HCT116 (cell line): ENCODE data around the gene SNAP47. TPM values are rescaled to one million over a fixed set of nuclear protein-coding genes. Genes with fewer than 3 reads are reported as not detected.

Source experiments
- ATAC-seq: fragments of 200-7000 bp; cut with Tn5 transposase; 2 replicates; pipeline ENCODE4 v1.9.1; 2020; ENCODE audit warnings: mild to moderate bottlenecking, moderate library complexity
- BruUV-seq: library from RNA; stranded (reverse); fragments of 400-500 nt; replicated peaks from 2 replicates; lab custom pipeline; 2021; lab: Mats Ljungman, UMichigan
- CTCF ChIA-PET: fragments of 300-600 bp; sonication (Branson Sonifier 250); formaldehyde crosslinking; loops from one replicate; lab custom pipeline; 2021; ENCODE audit warnings: antibody characterized with exemption; lab: Charles Lee
- POLR2A ChIA-PET: fragments of 300-600, 350-600 bp; sonication (Branson Sonifier 250); formaldehyde crosslinking; loops from one replicate; lab custom pipeline; 2021; ENCODE audit warnings: antibody characterized with exemption; lab: Charles Lee
- RAD21 ChIA-PET, 2 experiments: fragments of 300-600 bp; sonication (Branson Sonifier 250); formaldehyde crosslinking; loops; one replicate each; lab custom pipeline; 2023; ENCODE audit warnings: low total read pairs in 2 of 2; ENCODE audit not compliant: uncharacterized antibody in 2 of 2, unreplicated experiment in 2 of 2, low non-redundant PET in 1 of 2; lab: Charles Lee
- DNase-seq: peaks from one replicate; pipeline ENCODE4 v3.0.0-alpha.2; 2010; ENCODE audit warnings: low read depth, low spot score
- H2AFZ ChIP-seq: fragments of 200-600 bp; shearing (Covaris generic), sonication (generic); 2 replicates; pipeline ENCODE4 v1.6.1; 2017; ENCODE audit warnings: low read depth, mixed run types, mixed read lengths, antibody characterized with exemption, low read length; ENCODE audit not compliant: poor library complexity, severe bottlenecking
- H3K27ac ChIP-seq: 2 replicates; pipeline ENCODE4 v1.5.1; 2012; ENCODE audit warnings: low read depth, low read length
- H3K27me3 ChIP-seq: fragments of 200-600 bp; sonication (generic); 2 replicates; pipeline ENCODE4 v1.6.1; 2016; ENCODE audit warnings: mixed run types, low read length, mixed read lengths; ENCODE audit not compliant: insufficient read depth
- H3K36me3 ChIP-seq, 2 experiments: fragments of 200-500 bp in 1 of 2; fragments of 200-600 bp in 1 of 2; sonication (Bioruptor generic) in 1 of 2; sonication (generic) in 1 of 2; 2 replicates each; pipeline versions ENCODE4 v1.5.1 to v1.6.1; 2014 to 2016; ENCODE audit warnings: low read length in 2 of 2, inconsistent platforms in 1 of 2, mixed read lengths in 1 of 2, mixed run types in 1 of 2; ENCODE audit not compliant: insufficient read depth in 2 of 2, control insufficient read depth in 1 of 2
- H3K4me1 ChIP-seq, 2 experiments: fragments of 200-600 bp in 1 of 2; sonication (generic) in 1 of 2; 2 replicates each; pipeline versions ENCODE4 v1.5.1 to v1.6.1; 2012 to 2017; ENCODE audit warnings: low read length in 2 of 2, inconsistent platforms in 1 of 2, mild to moderate bottlenecking in 1 of 2, mixed read lengths in 1 of 2, mixed run types in 1 of 2, moderate library complexity in 1 of 2; ENCODE audit not compliant: insufficient read depth in 2 of 2, control insufficient read depth in 1 of 2
- H3K4me2 ChIP-seq: fragments of 200-600 bp; sonication (generic); 2 replicates; pipeline ENCODE4 v1.6.1; 2017; ENCODE audit warnings: mixed run types, low read length, mixed read lengths
- H3K4me3 ChIP-seq, 2 experiments: fragments of 200-600 bp in 1 of 2; sonication (generic) in 1 of 2; replicated peaks in 1 of 2; 2 replicates each; pipeline ENCODE4 v1.5.1; 2011 to 2016; ENCODE audit warnings: low read length in 2 of 2, control low read depth in 1 of 2, low read depth in 1 of 2, mild to moderate bottlenecking in 1 of 2, mixed read lengths in 1 of 2, mixed run types in 1 of 2
- H3K79me2 ChIP-seq: fragments of 200-600 bp; sonication (generic); 2 replicates; pipeline ENCODE4 v1.6.1; 2017; ENCODE audit warnings: mild to moderate bottlenecking, mixed run types, low read length, moderate library complexity, mixed read lengths; ENCODE audit not compliant: insufficient read depth
- H3K9ac ChIP-seq: fragments of 200-600 bp; sonication (generic); 2 replicates; pipeline ENCODE4 v1.6.1; 2016; ENCODE audit warnings: low read length, mixed read lengths
- H3K9me2 ChIP-seq: fragments of 200-600 bp; sonication (generic), shearing (Covaris generic); 2 replicates; pipeline ENCODE4 v1.6.1; 2017; ENCODE audit warnings: mixed run types, mild to moderate bottlenecking, moderate library complexity; ENCODE audit not compliant: insufficient read depth
- H3K9me3 ChIP-seq, 2 experiments: fragments of 200-500 bp in 1 of 2; fragments of 200-600 bp in 1 of 2; sonication (Bioruptor generic) in 1 of 2; sonication (generic) in 1 of 2; 2 replicates each; pipeline ENCODE4 v1.6.1; 2014 to 2017; ENCODE audit warnings: low read length in 2 of 2, mixed read lengths in 2 of 2, inconsistent platforms in 1 of 2, low read depth in 1 of 2, mild to moderate bottlenecking in 1 of 2, mixed run types in 1 of 2, moderate library complexity in 1 of 2; ENCODE audit not compliant: control insufficient read depth in 1 of 2, insufficient read depth in 1 of 2
- H4K20me1 ChIP-seq: fragments of 200-600 bp; sonication (generic), shearing (Covaris generic); 2 replicates; pipeline ENCODE4 v1.6.1; 2017; ENCODE audit warnings: mixed run types, mild to moderate bottlenecking, moderate library complexity; ENCODE audit not compliant: insufficient read depth
- CEBPB ChIP-seq: IDR thresholded peaks from 2 replicates; pipeline ENCODE4 v1.6.1; 2012; ENCODE audit warnings: low read depth
- EZH2phosphoT487 ChIP-seq: fragments of 200-600 bp; IDR thresholded peaks from 2 replicates; pipeline ENCODE4 v1.6.1; 2018; ENCODE audit warnings: antibody characterized with exemption, borderline replicate concordance
- POLR2A ChIP-seq: IDR thresholded peaks from 2 replicates; pipeline ENCODE4 v1.7.0; 2011; ENCODE audit warnings: borderline replicate concordance; ENCODE audit not compliant: insufficient read depth, insufficient read length; ENCODE audit errors: extremely low read depth
- POLR2AphosphoS5 ChIP-seq: IDR thresholded peaks from 2 replicates; pipeline ENCODE4 v1.6.1; 2011; ENCODE audit warnings: mild to moderate bottlenecking, low read depth, low read length, moderate library complexity
- SIN3A ChIP-seq: IDR thresholded peaks from 2 replicates; pipeline ENCODE4 v1.6.1; 2012; ENCODE audit warnings: low read depth
- SP1 ChIP-seq: IDR thresholded peaks from 2 replicates; pipeline ENCODE4 v1.6.1; 2012; ENCODE audit warnings: low read depth
- intact Hi-C: fragments of 100-400 bp; cut with micrococcal nuclease; formaldehyde crosslinking; loops from 2 replicates; pipeline ENCODE4 v1.10.0; 2022
- total RNA-seq: library from RNA; stranded (reverse); gene quantifications from one replicate; pipeline ENCODE4 v1.2.1, GENCODE V29; 2021; ENCODE audit not compliant: unreplicated experiment
- TF ChIP-seq, protein P1 (sequence below): IDR thresholded peaks from 2 replicates; pipeline ENCODE4 v1.6.1; 2011; ENCODE audit warnings: mild to moderate bottlenecking, low read length, moderate library complexity; ENCODE audit not compliant: insufficient replicate concordance; ENCODE audit errors: extremely low read depth

Gene SNAP47
- total RNA-seq, 1 experiment from 2014 or later: 37.9 TPM

DNA sequence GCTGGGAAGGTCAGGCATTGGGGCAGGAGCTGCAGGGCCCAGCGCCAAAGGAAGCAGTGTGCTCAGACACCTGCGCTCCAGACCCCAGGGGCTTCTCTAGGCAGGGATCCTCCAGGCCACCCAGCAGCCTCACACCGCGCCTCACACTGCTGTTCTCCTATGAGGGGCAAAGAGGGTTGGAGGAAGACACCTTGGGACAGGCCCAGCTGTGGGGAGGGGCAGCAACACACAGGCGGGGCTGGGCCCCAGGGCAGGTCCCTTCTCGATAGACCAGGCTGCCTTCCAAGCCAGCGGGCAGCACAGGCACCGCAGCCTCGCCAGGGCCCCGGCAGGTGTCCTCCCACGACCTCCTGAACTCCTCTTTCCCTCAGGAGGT is 59.6 kb downstream of the SNAP47 start:
- H3K4me1 ChIP-seq: peaks cover 10 to 13% of the 10 kb centered on the region in 2 experiments
- H3K79me2 ChIP-seq: no peaks in the 10 kb centered on the region
- H3K9ac ChIP-seq: no peak overlapping the region
- intact Hi-C loops: no loop called here
- no peaks in the 10 kb centered on the region for H3K36me3 ChIP-seq
- no peak for DNase-seq
- H3K27ac ChIP-seq: no peak overlapping the region; the same call in 1 of the 2 replicates
- TF ChIP-seq POLR2AphosphoS5: 0 out of 2 replicates have a peak, but pooled peaks have one; percentile 0
- no peak for TF ChIP-seq SP1
- TF ChIP-seq, all 23 proteins: peak for 1
- no TSS peak for BruUV-seq
- Histone ChIP-seq H3K4me2 (peak overlapping the region; percentile 61), H3K9me3 (no peaks in the 10 kb centered on the region), H3K9me2 (no peaks in the 10 kb centered on the region), H3K27me3 (no peaks in the 10 kb centered on the region), H3K4me3 (no peak overlapping the region), H2AFZ (no peak overlapping the region), H4K20me1 (no peaks in the 10 kb centered on the region)
- POLR2A ChIA-PET: no interaction called here
- CTCF ChIA-PET: interaction anchor here (1.2 to 1.3 kb wide), 2 partner anchors 11 to 151 kb away, joined by 3 to 7 read pairs; no protein-coding TSS in a partner anchor
- RAD21 ChIA-PET: no interaction called here
- ATAC-seq: peak; percentile 19

DNA sequence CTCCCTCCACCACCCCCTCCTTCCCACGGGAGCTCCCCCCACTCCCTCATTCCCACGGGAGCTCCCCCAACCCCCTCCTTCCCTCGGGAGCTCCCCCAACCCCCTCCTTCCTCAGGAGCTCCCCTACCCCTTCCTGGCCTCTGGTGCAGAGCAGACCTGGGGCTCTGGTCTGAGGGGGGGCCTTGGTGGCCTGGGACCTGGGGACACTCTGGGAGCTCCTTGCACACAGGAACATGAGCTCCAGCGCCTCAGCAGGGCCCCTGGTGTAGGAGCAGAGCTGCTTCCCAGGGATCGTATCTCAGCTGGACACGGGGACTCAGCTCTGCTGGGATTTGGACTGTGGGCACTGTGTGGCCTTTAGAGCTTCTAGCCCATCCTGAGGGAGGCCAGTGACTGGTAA is 60.5 kb downstream of the SNAP47 start:
- no peak overlapping the region for H3K27ac ChIP-seq
- no peak overlapping the region for H2AFZ ChIP-seq
- BruUV-seq: no TSS peak
- H3K4me2 ChIP-seq: no peak overlapping the region
- no peak overlapping the region for H3K4me3 ChIP-seq
- H4K20me1 ChIP-seq: no peaks in the 10 kb centered on the region
- H3K9me3 ChIP-seq: no peaks in the 10 kb centered on the region
- intact Hi-C loops: no loop called here
- ChIA-PET POLR2A (no interaction called here), RAD21 (no interaction called here), CTCF (interaction anchor here (1.3 kb wide), 1 partner anchor 150 kb away, joined by 3 read pairs; no protein-coding TSS in a partner anchor)
- H3K4me1 ChIP-seq: peaks cover 10 to 13% of the 10 kb centered on the region in 2 experiments
- no peak overlapping the region for H3K9ac ChIP-seq
- no peaks in the 10 kb centered on the region for H3K79me2 ChIP-seq
- no peaks in the 10 kb centered on the region for H3K27me3 ChIP-seq
- no peaks in the 10 kb centered on the region for H3K36me3 ChIP-seq
- ATAC-seq (no peak), DNase-seq (no peak)
- TF ChIP-seq POLR2A (no peak), SIN3A (no peak), CEBPB (no peak), POLR2AphosphoS5 (no peak), EZH2phosphoT487 (no peak)
- TF ChIP-seq, protein P1, sequence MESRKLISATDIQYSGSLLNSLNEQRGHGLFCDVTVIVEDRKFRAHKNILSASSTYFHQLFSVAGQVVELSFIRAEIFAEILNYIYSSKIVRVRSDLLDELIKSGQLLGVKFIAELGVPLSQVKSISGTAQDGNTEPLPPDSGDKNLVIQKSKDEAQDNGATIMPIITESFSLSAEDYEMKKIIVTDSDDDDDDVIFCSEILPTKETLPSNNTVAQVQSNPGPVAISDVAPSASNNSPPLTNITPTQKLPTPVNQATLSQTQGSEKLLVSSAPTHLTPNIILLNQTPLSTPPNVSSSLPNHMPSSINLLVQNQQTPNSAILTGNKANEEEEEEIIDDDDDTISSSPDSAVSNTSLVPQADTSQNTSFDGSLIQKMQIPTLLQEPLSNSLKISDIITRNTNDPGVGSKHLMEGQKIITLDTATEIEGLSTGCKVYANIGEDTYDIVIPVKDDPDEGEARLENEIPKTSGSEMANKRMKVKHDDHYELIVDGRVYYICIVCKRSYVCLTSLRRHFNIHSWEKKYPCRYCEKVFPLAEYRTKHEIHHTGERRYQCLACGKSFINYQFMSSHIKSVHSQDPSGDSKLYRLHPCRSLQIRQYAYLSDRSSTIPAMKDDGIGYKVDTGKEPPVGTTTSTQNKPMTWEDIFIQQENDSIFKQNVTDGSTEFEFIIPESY: no peak
- H3K9me2 ChIP-seq: no peaks in the 10 kb centered on the region
